GM10847 (cell line): Measurements from ENCODE around the gene LUZP2.

ENCODE experiments used
- POLR2A ChIP-seq: IDR thresholded peaks from 2 replicates; pipeline ENCODE4 v1.6.1; 2011; ENCODE audit not compliant: insufficient read length; ENCODE audit errors: extremely low read depth

LUZP2 gene

DNA sequence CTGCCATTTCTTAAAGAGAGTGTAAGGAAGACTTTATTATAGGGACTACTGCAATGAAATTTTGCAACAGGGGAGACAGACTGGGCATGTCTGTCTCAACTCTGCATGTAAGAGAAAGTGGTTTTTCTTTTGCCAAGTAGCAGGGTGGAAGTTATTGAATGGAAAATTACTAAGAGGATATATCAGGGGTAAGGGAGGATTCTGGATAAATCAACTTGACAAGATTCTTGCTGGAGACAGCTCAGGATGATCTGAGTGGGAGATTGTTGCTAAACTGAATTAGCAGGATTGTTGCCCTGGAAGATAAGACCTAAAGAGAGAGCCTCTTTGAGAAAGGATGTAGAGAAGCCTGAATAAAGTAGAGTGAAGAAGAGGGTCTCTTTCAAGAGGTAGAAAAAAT, 145.8 kb downstream of the LUZP2 start:
- TF ChIP-seq POLR2A = no peak

DNA sequence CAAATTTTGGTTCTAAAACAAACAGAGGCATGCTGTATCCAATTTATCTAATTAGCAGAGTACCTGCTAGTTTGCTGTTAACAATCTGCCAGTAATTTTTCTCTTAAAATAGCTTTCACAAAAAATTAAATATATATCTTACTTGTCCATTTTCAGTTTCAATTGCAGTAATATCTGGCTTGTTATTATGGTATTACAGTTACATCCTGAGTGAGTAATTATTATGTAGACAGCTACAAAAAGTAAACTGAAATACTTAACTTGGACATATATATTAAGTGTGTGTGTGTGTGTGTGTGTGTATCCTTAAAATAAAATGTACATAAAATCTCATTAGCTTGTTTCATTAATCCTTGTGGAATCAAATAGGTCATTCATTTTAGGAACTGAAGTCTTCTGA, 148.7 kb downstream of the LUZP2 start:
- TF ChIP-seq POLR2A = no peak

DNA sequence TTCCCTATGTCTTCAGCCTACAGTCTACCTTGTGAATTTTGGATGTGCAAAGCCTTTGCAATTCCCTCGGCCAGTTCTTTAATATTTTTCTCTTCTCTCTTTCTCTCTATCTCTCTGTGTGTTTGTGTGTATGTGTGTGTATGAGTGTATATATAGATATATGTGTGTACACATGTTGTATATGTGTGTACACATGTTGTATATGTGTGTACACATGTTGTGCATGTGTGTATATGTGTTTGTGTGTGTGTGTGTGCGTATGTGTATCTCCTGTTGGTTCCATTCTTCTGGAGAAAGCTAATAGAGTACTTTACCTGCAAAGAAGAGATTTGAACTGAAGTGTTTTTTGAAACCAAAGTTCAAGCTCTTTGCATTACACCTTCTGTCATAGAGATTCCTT, 155.0 kb downstream of the LUZP2 start:
- TF ChIP-seq POLR2A = no peak

DNA sequence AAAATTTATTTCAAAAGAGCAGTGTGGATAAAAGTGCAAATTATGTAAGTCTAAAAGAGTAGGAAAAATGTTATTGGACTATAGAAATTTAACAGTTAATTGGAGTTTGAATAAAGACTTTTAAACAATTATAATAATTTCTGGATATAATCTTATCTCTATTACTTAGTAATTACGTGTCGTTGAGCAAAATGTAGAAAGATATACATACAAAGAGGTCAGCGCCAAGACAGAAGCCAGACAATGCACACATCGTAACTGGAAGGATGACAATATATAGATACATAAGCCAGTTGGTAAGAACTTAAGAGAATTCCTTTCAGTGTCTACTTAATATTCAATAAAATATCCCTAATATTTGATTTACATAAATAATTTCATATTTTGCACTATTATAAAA, 157.0 kb downstream of the LUZP2 start:
- TF ChIP-seq POLR2A = no peak

DNA sequence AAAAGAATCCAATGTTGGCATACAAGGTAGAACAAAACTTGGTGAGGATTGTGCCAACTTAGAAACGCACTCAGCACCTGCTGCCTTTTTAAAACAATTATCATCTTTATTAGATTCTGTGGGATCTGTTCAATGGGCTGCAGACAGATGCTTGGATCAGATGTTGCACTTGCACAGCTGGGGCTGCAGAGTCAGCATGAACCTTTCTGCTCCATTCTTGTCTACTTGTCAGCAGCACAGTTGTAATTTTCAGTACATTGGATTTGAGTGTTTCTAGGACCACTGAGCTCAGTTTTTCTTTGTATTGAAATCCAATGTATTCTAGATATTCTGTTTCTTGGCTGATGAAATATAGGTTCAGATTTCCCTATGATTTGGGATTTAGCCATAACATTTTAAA, 164.5 kb downstream of the LUZP2 start:
- no peak for TF ChIP-seq POLR2A

DNA sequence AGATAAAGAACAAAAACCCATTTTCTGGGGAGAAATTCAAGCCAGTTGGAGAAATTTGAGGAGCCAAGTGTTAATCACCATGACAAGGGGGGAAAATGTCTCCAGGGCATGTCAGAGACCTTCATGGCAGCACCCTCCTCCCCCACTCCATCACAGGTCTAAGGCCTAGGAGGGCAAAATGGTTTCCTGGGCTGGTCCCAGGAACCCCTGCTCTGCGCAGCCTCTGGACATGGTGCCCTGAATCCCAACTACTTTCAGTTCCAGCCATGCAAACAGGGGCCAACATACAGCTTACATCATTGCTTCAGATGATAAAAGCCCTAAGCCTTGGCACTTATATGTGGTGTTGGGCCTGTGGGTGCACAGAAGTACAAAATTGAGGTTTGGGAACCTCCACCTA, 167.5 kb downstream of the LUZP2 start:
- TF ChIP-seq POLR2A = no peak

DNA sequence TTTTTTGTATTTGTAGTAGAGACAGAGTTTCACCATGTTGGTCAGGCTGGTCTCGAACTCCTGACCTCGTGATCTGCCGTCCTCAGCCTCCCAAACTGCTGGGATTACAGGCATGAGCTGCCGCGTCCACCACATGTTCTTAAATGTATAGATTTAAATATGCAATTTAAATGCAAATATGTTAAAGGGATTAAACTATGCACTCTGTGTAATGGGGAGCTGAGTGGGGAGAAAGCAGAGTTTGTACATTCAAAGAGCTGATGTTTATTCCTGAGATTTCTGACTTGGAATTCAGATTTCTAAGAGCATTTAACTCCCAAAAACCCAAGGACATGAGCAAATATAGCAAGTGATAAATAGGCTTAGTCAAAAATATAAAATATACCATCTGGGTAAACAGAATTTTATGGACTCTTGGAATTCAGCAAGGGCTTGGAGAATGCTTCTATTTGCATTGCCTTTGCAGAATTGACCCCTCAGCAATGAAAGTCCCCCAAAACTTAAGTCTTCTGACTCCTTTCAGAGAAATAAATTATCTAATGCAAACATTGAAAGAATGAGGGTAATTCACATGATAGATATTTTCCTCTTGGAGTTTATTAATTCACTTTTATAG, 170.6 kb downstream of the LUZP2 start:
- no peak for TF ChIP-seq POLR2A

DNA sequence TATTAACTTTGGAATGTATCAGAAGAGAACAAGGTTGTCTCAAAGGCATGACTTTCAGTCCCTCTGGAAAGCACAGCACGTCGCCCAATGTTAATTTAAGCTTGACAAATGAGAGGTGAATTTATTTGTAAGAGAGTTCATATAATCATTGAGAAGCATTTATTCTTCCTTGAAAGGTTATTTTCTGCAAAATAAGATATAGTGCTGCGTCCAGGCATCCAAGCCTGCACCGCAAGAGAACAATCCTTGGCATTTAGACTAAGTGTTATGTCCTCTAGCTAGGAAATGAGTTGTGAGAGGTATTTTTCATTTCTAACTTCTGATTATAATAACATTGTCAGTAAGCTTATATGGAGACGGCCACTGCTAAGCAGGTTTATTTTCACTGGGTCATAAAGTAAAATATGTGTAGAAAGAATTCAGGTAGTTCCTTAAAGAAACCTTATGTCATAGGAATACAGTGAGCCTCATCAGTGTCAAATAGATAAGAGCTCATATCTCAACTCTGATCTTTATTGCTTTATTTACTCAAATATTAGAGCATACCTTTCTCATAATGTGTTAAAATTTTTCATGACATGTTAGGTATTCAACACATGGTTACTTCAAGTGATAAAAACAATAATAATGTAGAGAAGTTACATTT, 182.0 kb downstream of the LUZP2 start:
- no peak for TF ChIP-seq POLR2A

DNA sequence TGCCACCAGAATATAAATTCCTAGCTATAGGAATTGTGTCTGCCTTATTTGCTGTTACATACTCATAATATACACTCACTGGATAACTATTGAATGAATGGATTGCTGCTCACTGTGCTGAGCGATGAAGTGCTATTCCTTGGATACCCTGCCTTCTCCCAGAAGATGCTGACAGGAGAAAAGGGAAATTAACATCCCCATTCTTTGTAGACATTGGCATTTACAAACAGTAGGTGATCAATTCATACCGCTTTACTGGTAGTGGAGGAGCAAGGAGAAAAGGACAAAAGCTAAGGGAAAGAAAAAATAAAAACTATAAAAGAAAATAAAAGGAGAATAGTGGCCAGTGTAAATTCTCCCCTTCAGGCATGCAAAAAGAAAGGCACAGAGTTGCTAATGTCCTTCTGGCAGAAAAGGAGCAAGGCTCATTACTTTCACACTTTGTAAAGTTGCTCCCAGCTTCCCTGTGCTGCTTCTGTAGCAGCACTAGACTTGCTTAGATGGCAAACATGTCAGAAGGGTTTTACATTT, 183.0 kb downstream of the LUZP2 start:
- TF ChIP-seq POLR2A = no peak

DNA sequence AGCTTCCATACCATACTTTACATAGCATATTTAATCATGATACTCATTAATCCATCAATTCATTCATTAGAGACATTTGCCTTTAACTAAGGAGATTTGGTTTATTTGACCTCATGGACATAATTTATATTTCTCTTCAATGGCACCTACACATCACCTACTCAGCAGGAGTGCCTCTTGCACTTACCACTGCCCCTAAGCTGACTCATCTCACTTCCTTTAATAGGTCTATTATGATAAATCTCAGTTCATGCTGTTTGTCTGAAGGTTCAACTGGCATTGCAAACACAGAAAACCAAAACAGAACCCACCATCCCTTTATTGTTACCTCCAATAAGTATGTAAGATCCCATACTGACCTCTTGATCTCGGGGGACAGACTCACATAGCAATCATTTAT, 186.7 kb downstream of the LUZP2 start:
- no peak for TF ChIP-seq POLR2A

DNA sequence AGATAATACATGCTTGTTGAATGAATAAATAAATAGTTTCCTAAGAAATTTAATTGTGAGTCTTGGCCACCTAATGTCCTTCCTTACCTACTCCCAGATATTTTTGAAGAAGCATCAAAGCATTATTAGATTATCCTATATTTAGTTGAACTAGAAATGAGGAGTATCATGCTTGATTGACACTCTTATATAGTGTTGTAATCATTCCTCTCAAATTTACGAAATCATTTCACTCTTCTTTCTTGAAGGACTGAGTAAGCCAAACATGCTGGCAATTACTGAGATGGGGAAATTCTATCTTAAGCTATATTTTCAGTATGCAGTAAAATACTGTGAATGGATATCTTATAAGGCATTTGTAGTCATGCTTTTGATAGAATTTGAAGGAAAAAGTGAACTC, 189.0 kb downstream of the LUZP2 start:
- TF ChIP-seq POLR2A = no peak

DNA sequence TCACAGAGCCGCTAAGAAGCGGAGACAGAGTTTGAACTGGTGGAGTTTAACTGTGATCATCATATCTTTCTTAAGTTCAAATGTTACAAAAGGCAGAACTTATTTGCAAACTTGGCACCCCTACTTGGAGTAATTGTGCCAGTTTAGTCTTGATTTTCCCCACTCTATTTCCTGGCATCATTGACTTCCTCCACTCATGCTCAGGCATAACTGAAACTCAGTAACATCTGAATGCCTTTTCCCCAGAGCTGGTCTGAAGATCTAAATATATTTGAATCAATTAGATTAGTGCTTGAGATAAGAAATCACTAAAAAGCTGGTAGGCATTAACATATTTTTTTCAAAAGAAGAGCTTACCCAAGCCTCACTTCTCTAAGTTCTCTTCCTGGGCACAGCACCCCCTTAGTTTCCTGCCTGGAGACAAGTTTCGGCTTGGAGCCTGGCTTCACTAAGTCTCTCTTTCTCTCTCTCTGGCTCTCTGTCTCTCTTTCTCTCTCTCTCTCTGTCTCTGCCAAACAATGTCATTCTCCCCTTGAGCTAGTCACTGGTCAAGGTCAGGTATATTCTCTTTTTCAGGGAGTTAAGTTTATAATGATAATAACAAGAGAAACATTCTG, 190.8 kb downstream of the LUZP2 start:
- TF ChIP-seq POLR2A = no peak

DNA sequence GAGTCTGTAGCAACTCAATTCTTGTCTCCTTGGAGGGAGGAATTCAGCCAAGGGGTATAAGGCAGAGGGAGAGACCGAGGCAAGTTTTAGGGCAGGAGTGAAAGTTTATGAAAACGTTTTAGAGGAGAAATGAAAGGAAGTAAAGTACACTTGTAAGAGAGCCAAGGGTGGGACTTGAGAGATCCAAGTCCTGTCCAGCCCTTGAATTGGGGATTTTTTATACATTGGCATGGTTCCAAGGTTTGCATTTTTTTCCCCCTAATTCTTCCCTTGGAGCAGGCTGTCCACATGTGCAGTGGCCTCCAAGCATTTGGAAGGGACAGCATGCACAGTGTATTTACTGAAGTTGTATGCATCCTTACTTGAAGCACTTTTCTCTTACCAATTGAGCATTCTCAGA, 192.1 kb downstream of the LUZP2 start:
- TF ChIP-seq POLR2A = no peak

DNA sequence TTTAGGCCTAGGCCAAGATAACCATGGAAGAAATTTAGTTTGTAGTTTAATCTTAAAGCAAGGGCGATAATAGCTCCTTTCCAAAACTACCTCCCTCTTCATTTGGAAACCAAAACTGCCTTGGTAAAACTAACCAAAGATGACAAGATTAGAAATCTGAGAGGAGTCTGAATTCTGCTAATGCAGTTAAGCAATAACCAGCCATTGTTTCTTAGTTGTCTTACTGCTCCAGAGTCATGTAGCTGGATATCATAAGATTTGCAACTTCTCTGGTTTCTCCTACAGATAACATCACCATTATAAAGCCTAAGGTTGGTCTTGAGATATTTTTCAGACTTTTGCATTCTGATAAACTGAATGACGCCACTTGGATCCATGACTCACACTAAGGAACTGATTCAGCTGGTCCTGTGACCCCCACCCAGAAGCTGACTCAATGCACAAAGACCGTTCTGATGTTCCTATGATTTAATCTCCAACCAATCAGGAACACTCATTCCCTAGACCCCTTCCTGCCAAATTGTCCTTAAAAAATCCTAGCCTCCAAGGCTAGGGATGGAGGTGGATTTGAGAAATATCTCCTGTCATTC, 200.8 kb downstream of the LUZP2 start:
- TF ChIP-seq POLR2A = no peak

DNA sequence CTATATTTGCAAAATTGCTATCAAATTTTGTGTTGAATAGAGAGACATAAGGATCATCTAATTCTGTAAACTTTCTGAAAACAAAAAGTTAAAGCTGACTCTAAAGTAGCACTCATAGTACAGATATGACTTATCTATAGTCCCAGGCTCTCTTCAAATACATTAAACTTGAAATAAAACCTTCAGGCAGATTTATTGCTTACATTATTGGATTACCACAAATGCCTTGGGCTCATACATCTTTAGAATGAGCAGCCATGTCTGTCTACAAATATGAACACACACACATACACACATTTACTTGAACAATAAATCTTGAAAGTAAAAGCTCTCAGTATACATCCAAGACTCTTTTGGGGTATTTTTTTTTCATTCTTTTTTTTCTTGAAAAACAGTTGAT, 207.9 kb downstream of the LUZP2 start:
- TF ChIP-seq POLR2A = no peak

DNA sequence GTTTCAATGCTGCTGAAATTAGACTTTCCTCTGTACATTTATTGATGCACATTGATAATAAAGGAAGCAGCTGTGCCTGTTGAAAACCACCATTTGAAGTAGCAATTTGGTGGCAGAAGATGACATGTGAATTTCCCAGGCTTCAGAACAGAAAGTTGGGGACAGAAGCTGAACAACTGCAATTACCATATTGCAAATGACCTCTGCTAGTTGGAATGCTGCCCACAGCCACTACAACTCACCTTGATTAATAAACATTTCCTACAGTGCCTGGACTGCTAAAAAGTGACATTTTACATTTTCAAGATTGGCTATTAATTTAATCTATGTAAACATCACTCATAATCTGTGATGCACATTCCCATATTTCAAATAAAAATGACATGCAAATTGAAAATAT, 208.6 kb downstream of the LUZP2 start:
- TF ChIP-seq POLR2A = no peak

DNA sequence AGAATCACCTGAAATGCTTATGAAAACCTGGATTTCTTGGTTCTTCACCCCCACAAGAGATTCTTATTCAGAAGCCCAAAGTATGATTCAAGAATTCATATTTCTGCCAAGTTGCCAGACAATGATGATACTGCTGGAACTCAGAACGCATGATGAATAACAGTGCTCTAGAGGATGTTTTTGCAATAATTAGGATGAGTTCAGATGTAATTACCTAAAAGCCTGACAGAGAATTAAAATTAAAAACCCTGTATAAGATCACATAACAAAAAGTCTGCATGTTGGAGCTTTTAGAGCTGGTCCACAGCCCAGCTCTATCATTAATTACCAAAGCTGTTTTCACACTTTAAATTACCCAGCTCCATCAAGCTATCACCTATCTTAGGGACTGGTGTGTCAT, 211.8 kb downstream of the LUZP2 start:
- TF ChIP-seq POLR2A = no peak
